ENCODE results near the gene CBX1. TPM values are rescaled to one million over a fixed set of nuclear protein-coding genes. Genes with fewer than 3 reads are reported as not detected.

CBX1 gene
- total RNA-seq, 4 donors from 2014 or later: 24.0 to 59.0 (median 28.9) TPM

DNA sequence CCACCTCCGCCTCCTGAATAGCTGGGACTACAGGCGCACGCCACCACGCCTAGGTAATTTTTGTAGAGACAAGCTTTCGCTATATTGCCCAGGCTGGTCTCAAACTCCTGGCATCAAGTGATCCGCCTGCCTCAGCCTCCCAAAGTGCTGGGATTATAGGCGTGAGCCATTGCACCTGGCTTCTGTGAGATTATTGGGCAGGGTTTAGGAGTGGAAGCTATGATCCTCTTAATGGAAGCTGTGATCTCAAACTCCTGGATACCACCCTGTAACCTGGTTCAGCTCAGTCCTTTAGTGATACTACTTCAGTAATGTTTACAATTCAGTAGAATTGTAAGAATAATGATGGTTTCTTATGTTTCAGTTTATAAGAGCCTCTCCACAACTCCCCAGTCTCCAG lies 39.0 kb downstream of the CBX1 start:
- WGBS, 2 donors: 92 to 93% methylated on average over 3 to 7 of the region's 7 CpGs
- no peak overlapping the region for H3K27ac ChIP-seq
- no peaks in the 10 kb centered on the region for H3K9me3 ChIP-seq

DNA sequence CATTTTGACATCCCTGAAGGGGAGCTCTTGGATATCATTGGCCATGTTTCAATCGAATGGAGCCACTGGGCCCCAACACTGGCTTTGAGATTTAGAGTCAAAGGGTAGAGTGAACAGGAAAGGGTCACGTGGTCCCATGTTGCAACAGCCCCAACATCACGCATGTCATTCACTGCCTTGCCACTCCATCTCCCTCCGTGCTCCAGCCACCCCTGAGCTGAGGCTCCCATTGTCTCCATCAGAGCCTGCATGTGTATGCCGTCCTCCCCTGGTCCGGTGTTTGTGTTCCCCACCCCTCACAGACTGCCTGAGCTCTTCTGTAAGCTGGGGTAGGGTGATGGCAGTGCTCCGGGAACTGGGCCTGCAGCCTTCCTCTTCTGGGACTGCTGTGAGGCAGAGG lies 41.0 kb downstream of the CBX1 start:
- no peak for TF ChIP-seq POLR2A (IDR thresholded peaks at IDR 0.05)
- TF ChIP-seq EP300 (IDR thresholded peaks at IDR 0.05): no peak
- TF ChIP-seq, protein P1, sequence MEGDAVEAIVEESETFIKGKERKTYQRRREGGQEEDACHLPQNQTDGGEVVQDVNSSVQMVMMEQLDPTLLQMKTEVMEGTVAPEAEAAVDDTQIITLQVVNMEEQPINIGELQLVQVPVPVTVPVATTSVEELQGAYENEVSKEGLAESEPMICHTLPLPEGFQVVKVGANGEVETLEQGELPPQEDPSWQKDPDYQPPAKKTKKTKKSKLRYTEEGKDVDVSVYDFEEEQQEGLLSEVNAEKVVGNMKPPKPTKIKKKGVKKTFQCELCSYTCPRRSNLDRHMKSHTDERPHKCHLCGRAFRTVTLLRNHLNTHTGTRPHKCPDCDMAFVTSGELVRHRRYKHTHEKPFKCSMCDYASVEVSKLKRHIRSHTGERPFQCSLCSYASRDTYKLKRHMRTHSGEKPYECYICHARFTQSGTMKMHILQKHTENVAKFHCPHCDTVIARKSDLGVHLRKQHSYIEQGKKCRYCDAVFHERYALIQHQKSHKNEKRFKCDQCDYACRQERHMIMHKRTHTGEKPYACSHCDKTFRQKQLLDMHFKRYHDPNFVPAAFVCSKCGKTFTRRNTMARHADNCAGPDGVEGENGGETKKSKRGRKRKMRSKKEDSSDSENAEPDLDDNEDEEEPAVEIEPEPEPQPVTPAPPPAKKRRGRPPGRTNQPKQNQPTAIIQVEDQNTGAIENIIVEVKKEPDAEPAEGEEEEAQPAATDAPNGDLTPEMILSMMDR (IDR thresholded peaks at IDR 0.05): no peak
- H3K27me3 ChIP-seq: no peaks in the 10 kb centered on the region
- no peaks in the 10 kb centered on the region for H3K9me3 ChIP-seq
- H3K4me1 ChIP-seq: peaks cover 0 to 62% (median 8%) of the 10 kb centered on the region in 4 donors
- H3K4me3 ChIP-seq: no peak overlapping the region
- WGBS, 2 donors: 58 to 68% methylated on average over 7 of the region's 7 CpGs
- DNase-seq (ENCODE audit: low spot score in 2 of 2): peak in 1 of 2 donors; percentile 42
- H3K27ac ChIP-seq: peak overlapping the region in 2 of 4 donors; percentile 47 to 62
- peaks cover 3 to 100% (median 42%) of the 10 kb centered on the region in 3 donors for H3K36me3 ChIP-seq

More for the DNA sequence above, 39.0 kb downstream of the CBX1 start:
- DNase-seq (ENCODE audit: low spot score in 2 of 2): no peak
- Histone ChIP-seq H3K36me3 (peaks cover 3 to 97% (median 33%) of the 10 kb centered on the region in 3 donors), H3K4me1 (peaks cover 0 to 54% (median 0%) of the 10 kb centered on the region in 4 donors), H3K4me3 (no peak overlapping the region), H3K27me3 (no peaks in the 10 kb centered on the region)
- no peak for TF ChIP-seq POLR2A (IDR thresholded peaks at IDR 0.05)
- TF ChIP-seq, protein P1 (IDR thresholded peaks at IDR 0.05): no peak
- no peak for TF ChIP-seq EP300 (IDR thresholded peaks at IDR 0.05)

DNA sequence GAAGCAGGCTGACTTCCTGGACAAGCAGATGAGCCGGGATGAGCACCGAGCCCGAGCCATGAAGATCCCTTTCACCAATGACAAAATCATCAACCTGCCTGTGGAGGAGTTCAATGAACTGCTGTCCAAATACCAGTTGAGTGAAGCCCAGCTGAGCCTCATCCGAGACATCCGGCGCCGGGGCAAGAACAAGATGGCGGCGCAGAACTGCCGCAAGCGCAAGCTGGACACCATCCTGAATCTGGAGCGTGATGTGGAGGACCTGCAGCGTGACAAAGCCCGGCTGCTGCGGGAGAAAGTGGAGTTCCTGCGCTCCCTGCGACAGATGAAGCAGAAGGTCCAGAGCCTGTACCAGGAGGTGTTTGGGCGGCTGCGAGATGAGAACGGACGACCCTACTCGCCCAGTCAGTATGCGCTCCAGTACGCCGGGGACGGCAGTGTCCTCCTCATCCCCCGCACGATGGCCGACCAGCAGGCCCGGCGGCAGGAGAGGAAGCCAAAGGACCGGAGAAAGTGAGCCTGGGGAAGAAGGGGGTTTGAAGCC lies 42.1 kb downstream of the CBX1 start:
- peaks cover 0 to 63% (median 18%) of the 10 kb centered on the region in 4 donors for H3K4me1 ChIP-seq
- H3K27ac ChIP-seq: peak overlapping the region in 1 of 4 donors; percentile 47
- 92 to 93% methylated on average over 32 of the region's 32 CpGs for WGBS, 2 donors
- no peaks in the 10 kb centered on the region for H3K27me3 ChIP-seq
- TF ChIP-seq, protein P1 (IDR thresholded peaks at IDR 0.05): no peak
- TF ChIP-seq EP300 (IDR thresholded peaks at IDR 0.05) (no peak), POLR2A (IDR thresholded peaks at IDR 0.05) (no peak)
- DNase-seq (ENCODE audit: low spot score in 2 of 2): no peak
- H3K36me3 ChIP-seq: peaks cover 3 to 97% (median 42%) of the 10 kb centered on the region in 3 donors
- H3K9me3 ChIP-seq: no peaks in the 10 kb centered on the region
- no peak overlapping the region for H3K4me3 ChIP-seq

DNA sequence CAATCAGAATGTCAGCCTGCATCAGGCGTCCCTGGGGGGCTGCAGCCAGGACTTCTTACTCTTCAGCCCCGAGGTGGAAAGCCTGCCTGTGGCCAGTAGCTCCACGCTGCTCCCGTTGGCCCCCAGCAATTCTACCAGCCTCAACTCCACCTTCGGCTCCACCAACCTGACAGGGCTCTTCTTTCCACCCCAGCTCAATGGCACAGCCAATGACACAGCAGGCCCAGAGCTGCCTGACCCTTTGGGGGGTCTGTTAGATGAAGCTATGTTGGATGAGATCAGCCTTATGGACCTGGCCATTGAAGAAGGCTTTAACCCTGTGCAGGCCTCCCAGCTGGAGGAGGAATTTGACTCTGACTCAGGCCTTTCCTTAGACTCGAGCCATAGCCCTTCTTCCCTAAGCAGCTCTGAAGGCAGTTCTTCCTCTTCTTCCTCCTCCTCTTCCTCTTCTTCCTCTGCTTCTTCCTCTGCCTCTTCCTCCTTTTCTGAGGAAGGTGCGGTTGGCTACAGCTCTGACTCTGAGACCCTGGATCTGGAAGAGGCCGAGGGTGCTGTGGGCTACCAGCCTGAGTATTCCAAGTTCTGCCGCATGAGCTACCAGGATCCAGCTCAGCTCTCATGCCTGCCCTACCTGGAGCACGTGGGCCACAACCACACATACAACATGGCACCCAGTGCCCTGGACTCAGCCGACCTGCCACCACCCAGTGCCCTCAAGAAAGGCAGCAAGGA lies 42.7 kb downstream of the CBX1 start:
- peaks cover 3 to 90% (median 42%) of the 10 kb centered on the region in 3 donors for H3K36me3 ChIP-seq
- no peak overlapping the region for H3K27ac ChIP-seq
- TF ChIP-seq, protein P1 (IDR thresholded peaks at IDR 0.05): no peak
- TF ChIP-seq EP300 (IDR thresholded peaks at IDR 0.05) (no peak), POLR2A (IDR thresholded peaks at IDR 0.05) (no peak)
- H3K4me1 ChIP-seq: peaks cover 0 to 63% (median 24%) of the 10 kb centered on the region in 4 donors
- WGBS, 2 donors: 79 to 89% methylated on average over 11 of the region's 11 CpGs
- H3K27me3 ChIP-seq: no peaks in the 10 kb centered on the region
- no peak overlapping the region for H3K4me3 ChIP-seq
- DNase-seq (ENCODE audit: low spot score in 2 of 2): no peak
- H3K9me3 ChIP-seq: no peaks in the 10 kb centered on the region

DNA sequence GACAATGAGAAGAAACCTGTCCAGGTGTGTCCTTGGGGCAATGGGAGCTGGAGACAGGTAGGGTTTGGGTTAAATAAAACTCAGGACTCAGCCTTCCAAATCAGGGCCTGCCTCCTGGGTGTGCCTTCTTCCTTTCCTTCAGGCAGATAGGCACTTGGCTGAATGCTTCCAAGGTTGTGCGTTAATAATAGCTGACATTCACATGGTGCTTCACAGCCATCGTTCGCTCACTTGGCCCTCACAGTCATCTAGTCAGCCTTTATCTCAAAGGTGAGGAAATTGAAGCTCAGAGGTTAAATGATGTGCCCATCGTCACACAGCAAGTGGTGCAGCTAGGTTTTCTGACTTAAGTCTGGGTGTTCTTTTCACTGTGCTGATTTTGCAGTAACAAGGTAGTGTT lies 43.7 kb downstream of the CBX1 start:
- Histone ChIP-seq H3K9me3 (no peaks in the 10 kb centered on the region), H3K4me3 (no peak overlapping the region), H3K4me1 (peaks cover 0 to 66% (median 33%) of the 10 kb centered on the region in 4 donors), H3K27me3 (no peaks in the 10 kb centered on the region), H3K27ac (no peak overlapping the region), H3K36me3 (peaks cover 3 to 81% (median 42%) of the 10 kb centered on the region in 3 donors)
- TF ChIP-seq EP300 (IDR thresholded peaks at IDR 0.05): no peak
- no peak for TF ChIP-seq POLR2A (IDR thresholded peaks at IDR 0.05)
- TF ChIP-seq, protein P1 (IDR thresholded peaks at IDR 0.05): no peak
- 73 to 80% methylated on average over 4 of the region's 4 CpGs for WGBS, 2 donors
- no peak for DNase-seq (ENCODE audit: low spot score in 2 of 2)
